ENCODE data around the gene SLC1A4.

GRCh38 chr2:65022189-65022588 lies 33.0 kb downstream of the SLC1A4 start:
- no peak for TF ChIP-seq CTCF (IDR thresholded peaks at IDR 0.05)
- no peak for TF ChIP-seq REST (IDR thresholded peaks at IDR 0.05; ENCODE audit: insufficient read depth in 1 of 2, low read depth in 2 of 2, low read length in 1 of 2)
- TF ChIP-seq POLR2AphosphoS5 (IDR thresholded peaks at IDR 0.05; ENCODE audit: low read depth, low read length), result no peak

Data from Panc1 (cell line).